Mucosa of gallbladder (tissue), 1 donor: Measurements from ENCODE around the gene CPSF6. TPM values are rescaled to one million over a fixed set of nuclear protein-coding genes. Genes with fewer than 3 reads are reported as not detected.
"Not testable (repeated sequence)": the region's sequence is repeated elsewhere in the genome, so short reads cannot be mapped to it uniquely, and the experiment has no call there.

Experiments used
- DNase-seq: peaks from one replicate; pipeline ENCODE4 v3.0.0-alpha.2; 2020; ENCODE audit warnings: low spot score
- total RNA-seq: library from RNA; stranded (reverse); gene quantifications from one replicate; pipeline ENCODE4 v1.2.1, GENCODE V29; 2021
- donor health status: DM: no; HTN: no; CAD: no.

The CPSF6 gene
- total RNA-seq, 1 donor from 2014 or later, result 44.7 TPM

- no peak for DNase-seq
Measured at GRCh38 chr12:69258655-69259054, 19.3 kb downstream of the CPSF6 start.

- DNase-seq, result no peak
Measured at GRCh38 chr12:69262264-69262974, 23.1 kb downstream of the CPSF6 start.

GRCh38 chr12:69265205-69265604 lies 25.8 kb downstream of the CPSF6 start:
- no peak for DNase-seq

- not testable (repeated sequence) for DNase-seq
Measured at GRCh38 chr12:69265633-69266032, 26.3 kb downstream of the CPSF6 start.

- DNase-seq, result no peak
Measured at GRCh38 chr12:69266036-69266635, 26.8 kb downstream of the CPSF6 start.

DNA sequence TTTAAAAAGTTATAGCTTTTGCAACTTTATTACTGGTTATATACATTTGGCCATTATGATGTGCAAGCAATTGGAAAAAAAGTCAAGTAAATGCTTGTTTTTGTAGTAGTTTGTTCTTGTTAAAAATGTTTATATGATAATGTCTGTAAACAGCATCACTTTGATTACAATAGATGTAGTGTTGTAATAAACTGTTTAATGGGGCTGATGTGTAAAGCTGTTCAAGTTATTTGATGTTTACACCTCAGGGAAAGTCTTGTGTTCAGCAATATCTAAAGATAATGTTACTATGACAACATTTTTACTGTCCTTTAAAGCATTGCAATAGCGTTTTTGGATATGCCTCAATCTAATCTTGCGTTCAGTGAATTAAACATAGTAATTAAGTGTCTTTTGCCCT lies 30.4 kb downstream of the CPSF6 start:
- no peak for DNase-seq

- DNase-seq, result no peak
Measured at GRCh38 chr12:69272511-69272910, 33.1 kb downstream of the CPSF6 start.

- DNase-seq, result no peak
Measured at GRCh38 chr12:69274861-69275260, 35.5 kb downstream of the CPSF6 start.

DNA sequence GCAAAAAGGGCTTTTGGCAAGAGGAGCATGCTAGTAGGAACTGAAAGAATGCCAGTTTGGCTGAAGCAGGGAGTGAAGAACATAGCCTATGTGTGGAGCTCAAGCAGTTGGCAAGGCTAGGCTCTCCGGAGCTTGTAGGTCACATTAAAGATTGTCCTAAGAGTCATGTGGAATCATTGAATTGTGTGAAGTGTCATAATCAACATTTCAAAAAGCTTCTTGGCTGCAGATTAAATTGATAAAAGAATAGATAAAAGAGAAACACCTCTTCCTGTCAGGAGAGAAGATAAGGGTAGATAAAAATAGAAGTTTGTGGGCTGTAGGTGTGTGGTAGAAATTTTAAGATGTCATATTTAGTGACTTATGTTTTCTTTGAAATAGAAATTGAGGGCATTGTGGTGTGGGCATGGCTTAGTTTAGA lies 36.1 kb downstream of the CPSF6 start:
- no peak for DNase-seq

DNA sequence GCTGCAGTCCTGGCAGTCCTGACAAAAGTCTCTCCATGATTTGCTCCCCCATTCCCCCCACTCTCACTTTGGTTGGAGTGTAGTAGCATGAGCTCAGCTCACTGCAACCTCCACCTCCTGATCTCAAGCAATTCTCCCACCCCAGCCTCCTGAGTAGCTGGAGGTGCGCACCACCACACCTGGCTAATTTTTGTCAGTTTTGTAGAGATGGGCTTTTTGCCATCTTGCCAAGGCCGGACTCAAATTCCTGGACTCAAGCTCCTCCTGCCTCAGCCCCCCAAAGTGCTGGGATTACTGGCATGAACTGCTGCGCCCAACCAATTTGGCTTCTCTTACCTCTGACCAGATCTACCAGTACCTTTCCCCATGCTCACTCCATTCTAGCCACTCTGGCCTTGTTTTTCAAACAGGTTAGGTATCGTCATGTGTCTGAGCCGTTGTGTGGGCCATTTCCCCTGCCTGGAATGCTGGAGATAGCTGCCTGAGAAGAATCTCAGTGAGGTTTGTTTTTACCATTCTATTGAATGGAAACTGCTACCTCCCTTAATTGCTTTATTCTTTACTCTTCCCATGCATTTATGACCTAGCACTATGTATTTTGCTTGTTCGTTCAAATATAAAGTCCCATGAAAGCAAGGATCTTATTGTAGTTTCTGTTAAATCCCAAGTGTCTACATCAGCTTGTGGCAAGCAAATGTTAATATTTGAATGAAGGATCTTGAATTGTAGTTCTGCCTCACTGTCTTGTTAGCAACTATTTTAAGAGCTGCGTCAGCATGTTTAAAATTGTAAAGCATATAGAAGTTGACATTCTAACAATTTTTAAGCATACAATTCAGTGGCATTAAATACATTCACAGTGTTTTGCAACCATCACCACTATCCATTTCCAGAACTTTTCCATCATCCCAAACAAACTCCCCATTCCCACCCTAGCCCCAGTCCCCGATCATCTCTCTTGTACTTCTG lies 39.7 kb downstream of the CPSF6 start:
- DNase-seq, result no peak

DNA sequence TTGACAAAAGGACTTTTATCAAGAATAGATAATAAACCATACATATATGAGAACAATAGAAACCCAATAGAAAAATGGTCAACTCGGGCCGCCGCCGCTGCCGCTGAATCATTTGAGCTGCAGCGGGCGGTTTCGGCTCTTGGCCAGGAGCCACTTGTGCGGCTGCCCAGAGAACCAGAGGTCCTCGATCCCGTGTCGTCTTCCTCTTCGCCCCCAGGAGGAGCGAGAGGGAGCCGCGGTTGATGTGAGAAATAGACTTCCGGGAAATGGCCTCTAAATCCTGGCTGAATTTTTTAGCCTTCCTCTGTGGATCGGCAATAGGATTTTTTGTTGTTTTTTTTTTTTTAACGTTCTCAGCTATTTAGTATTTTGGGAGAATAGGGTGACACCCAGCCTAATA lies 44.8 kb downstream of the CPSF6 start:
- peak; percentile 62 for DNase-seq

GRCh38 chr12:69287556-69287955 lies 48.2 kb downstream of the CPSF6 start:
- no peak for DNase-seq

- peak; percentile 85 for DNase-seq
Measured at GRCh38 chr12:69290545-69291277, 51.3 kb downstream of the CPSF6 start.

DNA sequence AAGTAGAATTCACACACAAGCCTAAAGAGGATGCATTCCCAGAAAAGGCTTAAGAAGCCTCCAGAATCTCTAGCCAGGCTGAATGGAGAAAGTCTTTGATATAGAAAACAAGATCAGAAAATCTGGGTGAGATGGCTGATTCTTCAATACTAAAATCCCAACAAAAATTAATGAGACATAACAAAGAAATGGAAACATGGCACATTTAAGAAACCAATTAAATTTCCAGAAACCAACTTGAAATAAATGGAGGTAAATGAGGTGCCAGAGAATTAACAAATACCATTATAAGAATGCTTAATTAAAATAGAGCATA lies 51.9 kb downstream of the CPSF6 start:
- no peak for DNase-seq

DNA sequence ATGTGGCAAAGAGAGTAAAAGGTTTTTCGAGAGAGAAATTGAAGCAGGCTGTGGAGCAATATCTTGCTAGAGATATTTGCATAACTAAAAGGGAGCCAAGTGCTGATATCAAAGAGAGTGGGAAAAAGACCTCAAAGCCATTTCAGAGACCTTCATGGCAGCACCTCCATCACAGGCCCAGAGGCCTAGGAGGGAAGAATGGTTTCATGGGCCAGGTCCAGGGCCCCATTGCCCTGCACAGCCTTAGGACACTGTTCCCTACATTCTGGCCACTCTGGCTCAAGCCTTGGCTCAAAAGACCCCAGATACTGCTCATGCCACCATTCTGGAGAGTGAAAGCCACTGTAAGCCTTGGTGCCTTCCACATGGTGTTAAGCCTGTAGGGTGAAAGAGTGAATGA lies 58.8 kb downstream of the CPSF6 start:
- no peak for DNase-seq

DNA sequence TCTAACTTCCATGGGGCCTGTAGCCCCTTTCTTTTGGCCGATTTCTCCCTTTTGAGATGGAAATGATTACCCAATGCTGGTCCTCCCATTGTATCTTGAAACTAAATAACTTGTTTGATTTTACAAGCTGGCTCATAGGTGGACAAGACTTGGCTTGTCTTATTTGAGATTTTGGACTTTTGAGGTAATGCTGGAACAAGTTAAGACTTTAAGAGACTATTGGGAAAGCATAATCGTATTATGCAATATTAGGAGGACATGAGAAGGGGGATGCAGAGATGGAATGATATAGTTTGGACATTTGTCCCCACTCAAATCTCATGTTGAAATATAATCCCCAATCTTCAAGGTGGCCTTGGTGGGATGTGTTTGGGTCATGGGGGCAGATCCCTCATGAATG lies 59.6 kb downstream of the CPSF6 start:
- DNase-seq, result no peak

DNA sequence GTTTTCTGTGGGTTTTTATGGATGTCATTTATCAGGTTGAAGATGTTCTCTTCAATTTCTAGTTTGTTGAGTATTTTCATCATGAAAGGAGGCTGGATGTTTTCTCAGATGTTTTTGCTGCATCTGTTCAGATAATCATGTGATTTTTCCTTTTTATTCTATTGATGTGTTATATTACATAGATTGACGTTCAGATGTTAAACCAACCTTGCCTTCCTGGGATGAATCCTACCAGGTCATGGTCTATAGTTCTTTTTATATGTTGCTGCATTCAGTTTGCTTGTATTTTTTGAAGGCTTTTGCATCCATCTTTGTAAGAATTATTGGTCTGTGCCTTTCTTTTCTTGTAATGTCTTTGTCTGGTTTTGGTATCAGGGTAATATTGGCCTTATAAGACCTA lies 64.9 kb downstream of the CPSF6 start:
- no peak for DNase-seq

DNA sequence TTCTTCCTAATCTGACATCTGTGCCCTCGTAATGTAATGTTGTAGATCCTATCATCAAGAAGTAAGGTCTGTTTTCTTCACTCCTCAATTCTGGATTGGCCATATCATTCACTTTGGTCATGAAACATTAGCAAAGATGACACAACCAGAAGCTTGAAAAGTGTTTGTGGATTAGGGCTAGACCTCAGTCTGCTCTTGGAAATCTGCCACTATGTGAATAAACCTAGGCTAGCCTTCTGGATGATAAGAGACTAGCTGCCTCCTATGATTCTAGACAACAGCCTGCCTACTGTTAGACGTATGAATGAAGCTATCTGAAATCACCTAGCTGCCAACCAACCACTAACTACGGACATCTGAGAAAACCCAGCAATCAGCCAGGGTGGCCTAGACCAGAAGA lies 70.1 kb downstream of the CPSF6 start:
- no peak for DNase-seq

- DNase-seq, result no peak
Measured at GRCh38 chr12:69313209-69313608, 73.8 kb downstream of the CPSF6 start.

DNA sequence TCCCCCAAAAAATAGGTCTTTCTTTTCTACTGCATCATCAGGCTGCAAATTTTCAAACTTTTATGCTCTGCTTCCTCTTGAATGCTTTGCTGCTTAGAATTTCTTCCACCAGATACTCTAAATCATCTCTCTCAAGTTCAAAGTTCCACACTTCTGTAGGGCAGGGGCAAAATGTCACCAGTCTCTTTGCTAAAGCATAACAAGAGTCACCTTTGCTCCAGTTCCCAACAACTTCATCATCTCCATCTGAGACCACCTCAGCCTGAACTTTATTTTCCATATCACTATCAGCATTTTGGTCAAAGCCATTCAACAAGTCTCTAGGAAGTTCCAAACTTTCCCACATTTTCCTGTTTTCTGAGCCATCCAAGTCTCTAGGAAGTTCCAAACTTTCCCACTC lies 77.4 kb downstream of the CPSF6 start:
- not testable (repeated sequence) for DNase-seq

DNA sequence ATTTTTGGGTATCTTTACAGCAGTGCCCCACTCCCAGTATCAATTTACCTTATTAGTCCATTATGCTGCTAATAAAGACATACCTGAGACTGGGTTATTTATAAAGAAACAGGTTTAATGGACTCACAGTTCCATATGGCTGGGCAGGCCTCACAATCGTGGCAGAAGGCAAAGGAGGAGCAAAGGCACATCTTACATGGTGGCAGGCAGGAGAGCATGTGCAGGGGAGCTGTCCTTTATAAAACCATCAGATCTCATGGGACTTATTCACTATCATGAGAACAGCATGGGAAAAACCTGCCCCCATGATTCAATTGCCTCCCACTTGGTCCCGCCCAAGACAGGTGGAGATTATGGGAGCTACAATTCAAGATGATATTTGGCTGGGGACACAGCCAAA lies 77.9 kb downstream of the CPSF6 start:
- not testable (repeated sequence) for DNase-seq

DNA sequence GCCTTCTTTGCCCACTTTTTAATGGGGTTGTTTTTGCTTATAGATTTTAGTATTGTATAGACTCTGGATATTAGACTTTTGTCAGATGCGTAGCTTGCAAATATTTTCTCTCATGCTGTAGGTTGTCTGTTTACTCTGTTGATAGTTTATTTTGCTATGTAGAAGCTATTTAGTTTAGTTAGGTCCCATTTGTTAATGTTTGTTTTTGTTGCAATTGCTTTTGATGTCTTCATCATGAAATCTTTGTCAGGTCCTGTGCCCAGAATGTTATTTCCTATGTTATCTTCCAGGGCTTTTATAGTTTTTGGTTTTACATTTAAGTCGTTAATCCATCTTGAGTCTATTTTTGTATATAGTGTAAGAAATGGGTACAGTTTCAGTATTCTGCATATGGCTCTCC lies 78.9 kb downstream of the CPSF6 start:
- no peak for DNase-seq
